Central memory CD4-positive, alpha-beta T cell (primary cell): ENCODE data around the gene NT5C2.
A peak's percentile ranks its signal among the peaks of the same experiment; 100 is the strongest.
"Not testable (repeated sequence)": the region's sequence is repeated elsewhere in the genome, so short reads cannot be mapped to it uniquely, and the experiment has no call there.

Source experiments
- DNase-seq: peaks from one replicate; pipeline ENCODE4 v3.0.0; 2022

Gene NT5C2

DNA sequence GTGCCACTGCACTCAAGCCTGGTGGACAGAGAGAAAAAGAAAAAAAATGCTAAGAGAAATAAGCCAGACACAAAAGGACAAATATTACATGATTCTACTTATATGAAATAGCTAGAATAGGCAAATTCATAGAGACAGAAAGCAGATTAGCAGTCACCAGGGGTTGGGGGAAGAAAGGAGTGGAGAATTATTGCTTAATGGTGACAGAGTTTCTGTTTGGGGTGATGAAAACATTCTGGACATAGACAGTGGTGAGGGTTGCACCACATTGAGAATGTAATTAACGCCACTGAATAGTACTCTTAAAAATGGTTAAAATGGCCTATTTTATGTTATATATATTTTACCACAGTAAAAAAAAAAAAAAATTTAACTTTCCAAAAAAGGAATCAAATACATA lies 6.4 kb upstream of the NT5C2 start:
- no peak for DNase-seq

DNA sequence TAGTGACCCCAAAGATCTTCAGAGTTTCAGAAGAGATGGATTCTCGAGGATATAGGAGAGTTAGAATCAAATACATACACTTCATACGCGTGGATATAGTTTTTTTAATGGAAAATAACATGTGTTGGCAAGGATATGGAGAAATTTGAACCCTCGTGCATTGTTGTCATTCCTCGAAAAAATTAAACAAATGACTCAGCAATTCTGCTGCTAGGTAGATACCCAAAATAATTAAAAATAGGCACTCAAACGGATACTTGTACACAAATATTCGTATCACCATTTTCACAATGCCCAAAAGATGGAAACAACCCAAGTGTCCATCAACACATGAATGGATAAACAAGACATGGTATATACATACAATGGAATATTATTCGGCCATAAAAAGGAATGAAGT lies 5.6 kb upstream of the NT5C2 start:
- DNase-seq, result no peak

DNA sequence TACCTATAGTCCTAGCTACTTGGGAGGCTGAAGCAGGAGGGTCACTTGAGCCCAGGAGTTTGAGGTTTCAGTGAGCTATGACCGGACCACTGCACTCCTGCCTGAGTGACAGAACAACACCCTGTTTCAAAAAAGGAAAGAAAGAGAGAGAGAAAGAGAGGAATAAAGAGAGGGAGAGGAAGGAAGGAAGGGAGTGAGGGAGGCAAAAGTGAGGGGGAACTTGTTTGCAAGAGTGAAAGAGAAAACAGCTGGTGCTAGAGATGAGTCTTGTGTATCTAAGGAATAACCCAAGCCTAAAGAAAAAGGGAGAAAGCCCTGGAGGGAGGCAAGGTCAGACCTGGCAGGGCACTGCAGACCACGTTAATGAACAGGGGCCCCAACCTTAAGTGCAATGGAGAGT lies 4.8 kb upstream of the NT5C2 start:
- no peak for DNase-seq

DNA sequence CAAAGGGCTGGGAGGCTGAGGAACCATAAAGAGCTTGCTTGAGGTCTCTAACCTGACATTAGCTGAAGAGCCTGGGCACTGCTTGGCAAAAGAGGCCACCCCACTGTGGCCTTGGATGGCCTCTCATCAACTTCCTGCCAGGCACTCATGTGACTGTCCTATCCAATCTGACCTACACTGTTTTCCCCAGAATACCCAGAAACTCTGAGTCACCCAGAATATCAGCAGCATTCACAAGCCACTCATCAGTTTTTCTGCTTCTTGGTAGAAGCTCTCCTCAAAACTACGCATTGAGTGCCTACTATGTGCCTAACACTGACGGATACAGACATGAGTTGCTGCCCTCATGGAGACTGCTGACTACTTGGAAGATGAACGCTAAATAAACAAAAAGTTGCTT lies 4.1 kb upstream of the NT5C2 start:
- DNase-seq, result no peak

DNA sequence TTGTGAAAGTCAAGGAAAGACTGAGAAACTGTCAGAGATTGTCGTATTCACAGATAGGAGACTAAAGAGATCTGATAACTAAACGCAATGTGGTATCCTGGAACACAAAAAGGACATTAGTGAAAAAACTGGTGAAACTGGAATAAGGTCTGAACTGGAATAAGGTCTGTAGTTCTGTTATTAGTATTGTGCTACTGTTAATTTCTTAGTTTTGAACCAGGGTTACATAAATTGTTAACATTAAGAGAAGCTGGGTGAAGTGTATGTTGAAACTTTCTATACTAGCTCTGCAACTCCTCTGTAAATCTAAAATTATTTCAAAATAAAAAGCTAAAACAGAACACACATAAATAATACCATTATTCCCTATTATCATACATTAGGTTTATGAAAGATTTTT lies 3.4 kb upstream of the NT5C2 start:
- no peak for DNase-seq

DNA sequence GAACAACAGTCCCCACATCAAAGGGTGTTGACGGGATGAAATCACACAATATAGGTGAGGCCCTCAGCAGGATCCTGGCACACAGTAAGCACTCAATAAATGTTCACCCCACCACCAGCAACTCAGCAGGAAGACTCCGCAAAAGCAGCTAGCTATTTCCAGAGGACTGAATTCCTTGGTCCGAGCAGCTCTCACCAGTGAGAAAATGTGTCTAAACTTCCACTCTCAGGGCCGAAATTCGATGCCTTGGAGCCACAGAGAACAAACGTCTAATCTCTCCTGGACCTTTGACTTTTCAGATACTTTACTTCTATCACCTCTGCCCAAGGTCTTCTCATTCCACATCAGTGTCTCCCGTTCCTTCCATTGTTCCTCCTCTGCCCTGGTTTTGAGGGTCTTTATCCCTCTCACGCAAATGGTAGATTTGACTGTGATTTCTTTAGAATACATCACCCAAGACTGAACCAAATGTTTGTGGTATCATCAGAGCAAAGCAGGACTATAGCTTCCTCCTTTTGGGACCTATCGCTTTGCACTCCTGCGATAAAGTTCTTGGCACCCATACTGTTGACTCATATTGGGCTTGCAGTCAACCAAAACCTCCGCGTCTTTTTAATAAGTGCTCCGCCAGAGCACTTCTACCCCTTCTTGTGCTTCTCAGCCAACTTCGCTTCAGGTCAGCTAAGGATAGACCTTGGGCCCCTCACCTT lies 903 bp upstream of the NT5C2 start:
- DNase-seq, result no peak

DNA sequence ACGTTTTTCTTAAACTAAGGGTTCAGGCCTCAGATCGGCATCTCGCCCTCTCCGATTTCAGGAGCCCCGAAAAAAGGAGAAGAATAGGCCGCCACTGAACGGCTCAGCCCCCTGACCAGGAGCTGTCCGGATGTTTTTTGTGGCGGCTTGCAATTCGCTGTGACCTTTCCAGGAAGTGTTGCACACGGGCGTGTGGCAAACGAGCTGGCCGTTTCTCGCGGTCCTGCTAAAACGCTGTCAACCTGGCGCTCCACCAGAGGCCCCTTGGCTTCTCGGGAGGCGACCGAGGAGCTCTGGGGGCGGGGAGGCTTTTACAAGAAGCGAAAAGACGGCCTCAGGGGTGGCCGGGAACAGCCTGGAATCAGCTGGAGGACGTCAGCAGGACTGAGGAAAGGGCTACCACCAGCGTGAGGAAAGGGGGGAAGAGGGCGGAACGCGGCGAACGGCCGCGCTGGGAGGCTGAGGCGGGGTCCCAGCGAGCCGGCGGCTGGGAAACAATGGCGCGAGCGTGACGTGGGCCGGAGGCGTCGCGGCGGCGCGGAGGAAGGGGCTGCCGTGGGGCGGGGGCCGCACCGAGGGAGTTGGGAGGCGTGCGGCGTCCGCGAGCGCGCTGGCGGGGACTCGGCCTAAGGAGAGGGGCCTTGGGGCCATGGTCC lies 493 bp downstream of the NT5C2 start:
- DNase-seq, result peak; percentile 49

DNA sequence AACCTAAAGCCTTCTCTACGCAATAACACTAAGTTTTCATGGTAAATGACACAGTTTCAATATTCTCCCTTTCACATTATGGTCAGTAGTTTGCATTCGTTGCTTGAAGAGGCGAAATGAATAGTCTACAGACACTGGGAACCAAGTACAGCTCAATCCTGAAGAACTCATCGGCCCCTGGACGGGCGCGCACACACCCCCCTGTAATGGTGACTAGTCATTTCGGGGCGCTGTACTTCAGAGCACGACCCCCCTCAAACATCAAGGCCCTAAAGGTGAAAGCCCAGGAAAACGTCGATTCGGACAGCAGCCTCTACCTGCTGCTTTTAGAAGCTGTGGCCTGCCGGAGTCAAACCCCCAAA lies 1.0 kb downstream of the NT5C2 start:
- DNase-seq, result no peak

DNA sequence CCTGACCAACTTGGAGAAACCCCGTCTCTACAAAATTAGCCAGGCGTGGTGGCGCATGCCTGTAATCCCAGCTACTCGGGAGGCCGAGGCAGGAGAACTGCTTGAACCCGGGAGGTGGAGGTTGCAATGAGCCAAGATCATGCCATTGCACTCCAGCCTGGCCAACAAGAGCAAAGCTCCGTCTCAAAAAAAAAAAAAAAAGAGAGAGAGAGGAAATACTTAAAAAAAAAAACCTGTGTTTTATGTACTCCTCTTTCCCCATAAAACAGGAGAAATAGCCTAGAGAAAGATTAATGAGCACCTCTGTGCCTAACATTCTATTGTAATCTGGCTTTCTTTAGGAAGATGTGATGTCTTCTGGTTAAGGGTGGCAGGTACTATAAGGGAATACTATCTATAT lies 1.9 kb downstream of the NT5C2 start:
- not testable (repeated sequence) for DNase-seq

DNA sequence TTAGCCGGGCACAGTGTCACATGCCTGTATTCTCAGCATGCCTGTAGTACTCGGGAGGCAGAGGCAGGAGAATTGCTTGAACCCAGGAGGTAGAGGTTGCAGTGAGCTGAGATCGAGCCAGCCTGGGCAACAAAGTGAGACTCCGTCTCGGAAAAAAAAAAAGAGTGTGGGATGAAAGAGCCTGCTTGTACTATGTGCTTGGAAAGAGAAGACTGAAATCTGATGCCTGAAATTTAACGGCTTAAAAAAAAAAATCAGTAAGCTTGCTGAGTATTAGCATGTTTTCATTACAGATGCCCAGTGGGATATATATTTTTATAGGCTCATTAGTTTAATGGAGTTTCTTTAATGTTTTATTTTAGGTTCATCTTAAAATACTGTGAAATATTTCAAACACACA lies 4.2 kb downstream of the NT5C2 start:
- no peak for DNase-seq

DNA sequence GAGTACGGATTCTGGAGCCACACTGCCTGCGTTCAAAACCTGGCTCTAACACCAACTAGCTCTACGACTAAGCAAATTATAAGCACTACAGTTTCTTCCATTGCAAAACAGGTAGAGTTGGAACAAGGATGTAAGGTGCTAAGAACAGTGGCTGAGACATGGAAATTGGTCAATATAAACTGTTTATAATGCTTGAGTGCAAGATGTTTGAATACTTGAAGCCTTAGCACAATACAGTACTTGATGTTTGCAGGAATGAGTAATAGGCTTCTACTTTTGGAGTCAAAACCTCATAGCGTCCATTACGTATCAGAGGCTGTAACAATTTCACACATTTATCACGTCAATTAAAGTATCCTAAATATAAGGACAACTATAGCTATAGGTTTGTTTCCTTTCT lies 6.9 kb downstream of the NT5C2 start:
- no peak for DNase-seq

DNA sequence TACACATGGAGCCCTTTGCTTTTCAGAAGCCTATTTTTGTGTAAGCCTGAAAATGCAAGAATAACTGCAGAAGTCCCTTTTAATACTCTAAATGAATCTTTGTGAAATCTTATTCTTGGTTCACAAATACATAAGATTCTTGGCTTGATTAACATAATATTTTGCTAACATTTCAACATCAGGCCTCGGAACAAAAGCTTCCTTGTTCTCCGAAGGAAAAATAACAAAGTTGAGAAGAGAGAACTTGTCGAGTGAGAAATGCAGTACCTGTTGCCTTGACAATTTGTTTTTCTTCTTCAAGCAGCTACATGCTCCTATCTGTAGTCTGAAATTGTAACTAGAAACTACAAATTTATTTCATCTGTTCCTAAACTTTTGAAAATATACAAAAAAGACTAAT lies 8.5 kb downstream of the NT5C2 start:
- no peak for DNase-seq

DNA sequence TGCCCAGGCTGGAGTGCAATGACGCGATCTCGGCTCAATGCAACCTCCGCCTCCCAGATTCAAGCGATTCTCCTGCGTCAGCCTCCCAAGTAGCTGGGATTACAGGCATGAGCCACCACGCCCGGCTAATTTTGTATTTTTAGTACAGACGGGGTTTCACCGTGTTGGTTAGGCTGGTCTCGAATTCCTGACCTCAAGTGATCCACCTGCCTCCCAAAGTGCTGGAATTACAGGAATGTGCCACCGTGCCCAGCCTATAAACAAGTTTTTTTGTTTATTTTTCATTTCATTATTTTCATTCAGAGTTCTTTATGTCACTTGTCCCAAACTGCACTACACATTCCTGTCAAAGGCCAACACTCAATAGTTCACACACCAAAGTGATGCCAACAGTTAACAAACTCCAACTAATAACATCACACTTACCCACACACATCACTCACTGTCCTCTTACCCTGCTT lies 9.1 kb downstream of the NT5C2 start:
- not testable (repeated sequence) for DNase-seq

DNA sequence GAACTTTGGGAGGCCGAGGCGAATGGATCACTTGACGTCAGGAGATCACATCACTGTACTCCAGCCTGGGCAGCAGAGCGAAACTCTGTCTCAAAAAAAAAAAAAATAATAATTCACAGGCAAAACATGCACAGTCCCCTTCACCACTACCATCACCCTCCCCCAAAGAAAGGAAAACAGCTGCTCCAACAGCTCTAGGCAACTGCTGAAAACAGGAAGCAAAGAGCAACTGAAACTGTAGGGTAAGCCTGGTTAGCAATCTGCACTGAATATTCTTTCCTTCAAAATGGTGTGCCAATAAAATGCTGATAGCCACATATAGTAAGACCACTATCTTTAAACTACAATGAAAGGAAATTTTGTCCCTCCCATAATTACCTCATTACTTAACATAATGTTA lies 11.8 kb downstream of the NT5C2 start:
- DNase-seq, result no peak

DNA sequence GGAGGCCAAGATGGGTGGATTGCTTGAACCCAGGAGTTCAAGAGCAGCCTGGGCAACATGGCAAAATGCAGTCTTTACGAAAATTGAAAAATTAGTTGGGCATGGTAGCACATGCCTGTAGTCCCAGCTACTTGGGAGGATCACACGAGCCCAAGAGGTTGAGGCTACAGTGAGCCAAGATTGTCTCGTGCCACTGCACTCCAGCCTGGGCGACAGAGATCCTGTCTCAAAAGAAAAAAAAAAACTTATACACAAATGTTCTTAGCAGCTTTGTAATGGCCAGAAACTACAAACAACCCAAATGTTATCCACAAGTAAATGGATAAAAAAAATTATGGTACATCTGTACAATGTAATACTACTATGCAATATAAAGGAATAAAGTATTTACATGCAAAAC lies 12.6 kb downstream of the NT5C2 start:
- no peak for DNase-seq

DNA sequence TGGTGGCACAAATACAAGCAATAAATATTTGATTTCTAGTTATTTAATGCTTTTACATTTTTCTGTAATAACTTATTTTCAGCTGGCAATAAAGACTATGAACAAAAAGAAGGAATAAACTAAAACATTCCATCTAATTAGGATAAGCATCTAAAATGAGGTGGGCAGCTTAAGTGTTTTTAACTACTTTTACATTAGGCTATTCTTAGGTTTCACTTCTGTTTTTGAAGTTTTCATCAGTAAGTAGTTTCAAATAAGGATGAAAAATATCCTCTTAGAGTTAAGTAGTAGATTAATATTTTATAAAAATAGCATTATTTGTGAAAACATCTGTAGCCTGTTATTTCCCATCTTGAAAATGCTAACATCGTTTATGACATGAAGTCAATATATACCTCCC lies 15.9 kb downstream of the NT5C2 start:
- DNase-seq, result no peak

DNA sequence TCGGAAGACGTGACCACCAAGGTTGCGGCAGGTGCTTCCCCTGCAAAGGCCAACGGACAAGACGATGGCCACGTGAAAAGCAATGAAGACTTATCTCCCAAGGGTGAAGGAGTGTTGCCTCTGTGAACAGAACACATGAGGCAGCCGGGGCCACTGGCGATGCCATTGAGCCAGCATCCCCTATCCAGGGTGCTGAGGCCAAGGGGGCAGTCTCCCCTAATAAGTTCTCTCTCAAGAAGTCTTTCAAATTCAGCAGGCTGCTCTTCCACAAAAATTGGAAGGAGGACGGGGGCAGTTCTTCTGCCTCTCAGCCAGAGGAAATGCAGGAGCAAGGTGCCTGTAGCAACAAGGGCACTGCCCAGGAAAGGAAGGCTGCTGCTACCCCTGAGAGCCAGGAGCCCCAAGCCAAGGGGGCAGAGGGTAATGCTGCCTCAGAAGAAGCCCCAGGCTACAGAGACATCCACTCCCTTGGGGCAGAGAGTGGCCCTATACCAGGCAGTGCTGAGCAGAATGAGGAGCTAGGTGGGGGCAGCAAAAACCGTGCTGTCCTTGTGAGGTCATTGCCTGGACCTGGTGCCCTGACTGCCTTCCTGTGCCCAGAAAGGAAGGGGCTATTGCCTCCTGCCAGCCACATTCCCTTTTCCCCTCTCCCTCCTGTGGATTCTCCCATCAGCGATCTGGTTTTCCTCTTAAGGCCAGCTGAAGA lies 17.3 kb downstream of the NT5C2 start:
- no peak for DNase-seq

DNA sequence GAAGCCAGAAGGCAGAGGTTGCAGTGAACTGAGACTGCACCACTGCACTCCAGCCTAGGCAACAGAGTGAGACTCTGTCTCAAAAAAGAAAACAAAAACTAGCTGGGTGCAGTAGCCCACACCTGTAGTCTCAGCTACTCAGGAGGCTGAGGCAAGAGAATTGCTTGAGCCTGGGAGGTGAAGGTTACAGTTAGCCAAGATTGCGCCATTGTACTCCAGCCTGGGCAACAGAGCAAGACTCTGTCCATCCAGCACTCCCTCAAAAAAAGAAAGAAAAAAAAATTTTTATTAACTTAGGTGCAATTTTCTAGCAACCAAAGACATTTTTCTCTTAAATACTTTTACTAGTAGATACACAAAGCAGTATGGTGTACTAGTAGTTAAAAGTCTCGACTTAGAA lies 18.7 kb downstream of the NT5C2 start:
- DNase-seq, result not testable (repeated sequence)

DNA sequence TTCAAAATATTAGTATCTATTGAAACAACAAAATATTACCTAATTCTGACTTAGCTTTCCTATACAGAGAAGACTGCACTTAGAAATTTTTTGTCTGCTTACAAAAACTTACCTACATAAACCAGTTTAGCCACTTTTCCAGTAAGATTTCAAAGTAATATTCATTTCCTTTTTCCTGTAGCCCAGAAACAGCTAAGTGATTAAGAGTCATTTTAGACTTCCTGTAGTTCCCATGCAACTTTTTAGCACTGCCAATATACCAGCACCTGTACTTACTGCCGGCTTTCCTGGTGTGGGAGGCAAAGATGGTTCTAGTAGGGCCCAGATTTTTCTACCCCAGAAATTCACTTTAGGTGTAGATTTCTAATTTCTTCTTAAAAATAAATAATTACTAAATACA lies 21.8 kb downstream of the NT5C2 start:
- DNase-seq, result no peak

DNA sequence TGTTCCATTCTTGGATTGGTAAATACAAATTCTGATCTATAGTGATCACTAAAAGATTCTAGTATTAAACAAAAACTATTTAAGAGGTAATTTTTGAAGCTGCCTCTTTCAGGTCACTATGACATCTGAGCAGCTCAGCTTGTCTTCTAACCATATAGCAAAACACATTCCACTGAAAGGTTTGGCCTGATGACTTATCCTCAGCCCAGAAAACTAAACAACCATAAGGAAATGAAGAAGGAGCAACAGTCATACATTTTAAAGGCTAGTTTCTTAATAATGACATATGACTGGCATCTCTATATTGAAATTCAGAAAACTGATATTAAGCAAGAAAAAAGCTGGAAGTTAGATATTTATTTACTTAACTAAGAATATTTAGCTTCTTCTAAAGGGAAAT lies 24.6 kb downstream of the NT5C2 start:
- DNase-seq, result no peak

DNA sequence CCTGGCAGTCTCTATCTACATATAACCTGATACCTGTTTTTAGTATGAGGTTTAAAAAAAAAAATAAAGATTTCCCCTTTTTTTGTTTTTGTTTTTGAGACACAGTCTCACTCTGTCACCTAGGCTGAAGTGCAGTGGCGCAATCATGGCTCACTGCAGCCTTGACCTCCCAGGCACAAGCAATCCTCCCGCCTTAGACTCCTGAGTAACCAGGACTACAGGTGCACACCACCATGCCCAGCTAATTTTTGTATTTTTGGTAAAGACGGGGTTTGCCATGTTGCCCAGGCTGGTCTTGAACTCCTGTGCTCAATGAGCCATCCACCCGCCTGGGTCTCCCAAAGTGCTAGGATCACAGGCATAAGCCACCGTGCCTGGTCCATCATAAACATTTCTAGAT lies 25.5 kb downstream of the NT5C2 start:
- not testable (repeated sequence) for DNase-seq

DNA sequence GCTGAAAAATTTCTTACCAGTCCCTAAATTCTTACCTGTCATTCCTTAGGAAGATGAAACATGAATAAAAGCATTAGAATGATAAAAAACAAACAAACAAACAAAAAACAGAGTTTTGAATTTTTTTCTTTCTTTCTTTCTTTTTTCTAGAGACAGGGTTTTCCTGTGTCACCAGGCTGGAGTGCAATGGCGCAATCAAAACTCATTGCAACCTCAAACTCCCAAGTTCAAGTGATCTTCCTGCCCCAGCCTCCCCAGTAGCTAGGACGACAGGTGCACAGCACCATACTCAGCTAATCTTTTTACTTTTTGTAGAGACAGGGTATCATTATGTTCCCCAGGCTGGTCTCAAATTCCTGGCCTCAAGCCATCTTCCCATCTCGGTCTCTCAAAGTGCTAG lies 26.5 kb downstream of the NT5C2 start:
- DNase-seq, result no peak

DNA sequence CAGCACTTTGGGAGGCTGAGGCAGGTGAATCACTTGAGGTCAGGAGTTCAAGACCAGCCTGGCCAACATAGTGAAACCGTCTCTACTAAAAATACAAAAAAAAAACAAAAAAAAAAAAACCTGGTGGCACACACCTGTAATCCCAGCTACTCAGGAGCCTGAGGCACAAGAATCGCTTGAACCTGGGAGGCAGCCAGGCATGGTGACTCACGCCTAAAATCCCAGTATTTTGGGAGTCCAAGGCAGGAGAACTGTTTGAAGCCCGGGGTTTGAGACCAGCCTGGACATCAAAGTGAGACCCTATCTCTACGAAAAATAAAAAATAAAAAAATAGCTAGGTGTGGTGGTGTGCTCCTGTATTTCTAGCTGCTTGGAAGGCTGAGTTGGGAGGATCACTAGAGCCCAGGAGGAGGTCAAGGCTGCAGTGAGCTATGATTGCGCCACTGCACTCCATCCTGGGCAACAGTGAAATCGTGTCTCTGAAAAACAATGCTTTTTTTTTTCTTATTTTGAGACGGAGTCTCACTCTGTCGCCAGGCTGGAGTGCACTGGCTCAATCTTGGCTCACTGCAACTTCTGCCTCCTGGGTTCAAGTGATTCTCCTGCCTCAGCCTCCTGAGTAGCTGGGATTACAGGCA lies 29.2 kb downstream of the NT5C2 start:
- not testable (repeated sequence) for DNase-seq

DNA sequence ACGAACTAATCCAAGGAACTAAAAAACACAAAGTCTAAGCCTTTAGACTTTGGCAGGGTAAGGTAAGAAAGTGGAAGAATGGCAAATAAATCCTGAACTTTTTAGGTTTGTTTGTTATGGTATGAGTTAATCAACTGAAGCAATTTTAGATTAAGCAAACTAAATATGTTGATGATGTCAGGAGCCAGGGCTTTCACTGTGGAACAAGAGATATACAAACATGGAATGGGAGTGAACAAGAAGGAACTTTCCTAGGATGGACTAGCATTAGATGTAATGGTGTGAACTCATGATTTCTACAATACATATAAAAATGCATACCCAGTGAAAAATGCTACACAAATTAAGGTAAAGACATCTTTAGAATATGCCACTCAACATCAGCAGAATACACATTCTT lies 35.8 kb downstream of the NT5C2 start:
- no peak for DNase-seq
